HG03045 (cell line): ENCODE measurements around the gene PRAMEF11.

Experiments used
- ATAC-seq: cut with Tn5 transposase; IDR thresholded peaks from one replicate; pipeline ENCODE4 v1.9.1; 2021; ENCODE audit warnings: mild to moderate bottlenecking, moderate library complexity; ENCODE audit not compliant: unreplicated experiment

The PRAMEF11 gene

GRCh38 chr1:12774801-12775345 is 56.3 kb downstream of the PRAMEF11 start:
- ATAC-seq: no peak
